Measurements from ENCODE around the gene BICC1.

The BICC1 gene

DNA sequence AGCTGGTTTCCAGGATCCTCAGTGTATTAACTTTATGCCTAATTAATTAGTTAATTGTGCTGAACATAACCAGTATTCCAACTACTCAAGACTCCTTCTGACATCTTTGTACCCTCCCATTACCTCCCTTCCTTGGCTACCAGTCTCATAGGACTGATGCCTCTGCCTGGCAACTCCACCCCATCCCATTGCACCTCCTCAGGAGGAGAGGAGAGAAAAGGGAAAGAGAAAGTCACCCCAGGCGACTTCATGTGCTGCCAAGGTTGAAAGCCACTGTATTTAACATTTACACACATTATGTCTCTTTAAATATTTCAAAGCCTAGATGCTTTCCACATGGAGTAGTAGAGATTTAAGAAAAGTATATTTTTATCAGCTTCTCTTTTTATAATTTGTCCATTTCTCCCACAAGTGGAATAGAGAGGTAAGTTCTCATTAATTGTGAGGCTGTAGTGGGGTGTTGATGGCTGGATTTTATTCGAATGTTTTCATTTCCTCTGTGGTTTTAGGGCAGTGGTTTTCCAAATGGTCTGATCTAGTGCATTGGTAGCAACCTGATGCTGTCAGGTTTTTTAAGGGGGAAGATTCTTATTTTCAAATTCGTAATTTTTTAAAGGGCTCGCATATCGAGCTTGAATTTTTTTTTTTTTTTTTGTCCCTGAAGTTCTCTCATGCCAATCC, 148.0 kb downstream of the BICC1 start:
- DNase-seq, result no peak

GRCh38 chr10:58661336-58661735, 148.7 kb downstream of the BICC1 start:
- DNase-seq, result no peak

DNA sequence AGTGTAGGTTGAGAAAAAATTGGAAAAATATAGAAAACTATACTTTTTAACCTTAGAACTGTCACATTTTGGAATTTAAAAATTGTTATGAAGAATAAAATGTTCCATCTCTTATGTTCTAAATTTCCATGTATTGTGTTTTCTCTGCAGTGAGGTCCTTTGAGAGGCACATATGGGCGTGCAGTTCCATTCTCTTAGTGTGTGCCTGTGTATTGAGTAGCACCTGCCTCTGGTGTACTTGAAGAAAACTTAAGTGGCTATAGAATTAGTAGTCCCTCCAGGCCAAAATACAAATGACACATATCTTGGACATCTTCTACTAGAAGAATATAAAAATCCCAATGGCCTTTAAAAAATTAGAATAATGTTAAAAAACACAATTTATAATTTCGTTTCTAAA, 149.2 kb downstream of the BICC1 start:
- no peak for DNase-seq

- no peak for DNase-seq
These were observed 149.6 kb downstream of the BICC1 start for GRCh38 chr10:58662314-58662713.

DNA sequence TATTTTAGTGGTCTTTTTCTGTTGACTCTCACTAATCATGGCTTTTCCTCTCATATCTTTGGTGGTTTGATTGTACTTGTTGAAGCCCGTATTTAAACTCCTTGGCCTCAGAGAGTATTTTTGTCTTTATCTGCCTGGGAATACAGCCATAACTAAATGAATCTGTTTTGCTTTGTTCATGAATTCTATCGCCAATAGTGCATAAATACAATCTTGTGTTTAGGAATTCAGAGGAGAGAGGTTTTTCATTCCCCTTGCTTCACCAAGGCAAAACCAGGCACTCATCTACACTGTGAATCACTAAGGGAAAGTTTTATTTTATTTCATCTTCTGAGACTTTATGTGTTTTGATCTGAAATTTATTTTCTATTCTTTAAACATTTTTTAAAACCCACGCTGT, 152.7 kb downstream of the BICC1 start:
- no peak for DNase-seq

GRCh38 chr10:58666024-58666423, 153.4 kb downstream of the BICC1 start:
- DNase-seq, result no peak

GRCh38 chr10:58667658-58668310, 155.1 kb downstream of the BICC1 start:
- DNase-seq, result no peak

- no peak for DNase-seq
These were observed 160.2 kb downstream of the BICC1 start for GRCh38 chr10:58672845-58673244.

GRCh38 chr10:58674251-58674650, 161.6 kb downstream of the BICC1 start:
- DNase-seq, result no peak

GRCh38 chr10:58675321-58675720, 162.6 kb downstream of the BICC1 start:
- no peak for DNase-seq

- DNase-seq, result no peak
These were observed 178.9 kb downstream of the BICC1 start for GRCh38 chr10:58691528-58691927.

- DNase-seq, result no peak
These were observed 181.2 kb downstream of the BICC1 start for GRCh38 chr10:58693919-58694318.

- DNase-seq, result no peak
These were observed 182.3 kb downstream of the BICC1 start for GRCh38 chr10:58695022-58695421.

DNA sequence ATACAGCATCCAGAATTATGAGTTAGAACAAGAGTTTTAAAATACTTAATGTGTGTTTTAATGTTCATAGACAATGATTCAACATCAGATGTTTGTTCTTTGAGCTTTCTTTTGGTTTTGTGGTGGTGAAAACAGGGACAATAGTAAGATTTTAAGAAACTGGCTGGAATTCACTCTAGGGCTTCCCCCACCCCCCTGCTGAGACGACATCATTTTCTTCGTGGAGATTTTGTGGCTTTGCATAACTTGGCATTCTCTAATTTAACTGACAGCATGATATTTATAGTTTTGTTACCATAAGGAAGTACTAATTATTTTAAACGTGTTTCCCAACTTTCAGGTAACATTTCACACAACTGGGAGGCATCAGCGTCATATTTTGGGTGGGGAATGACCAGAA, 184.1 kb downstream of the BICC1 start:
- no peak for DNase-seq

- DNase-seq, result no peak
These were observed 185.0 kb downstream of the BICC1 start for GRCh38 chr10:58697691-58698090.

- no peak for DNase-seq
These were observed 186.2 kb downstream of the BICC1 start for GRCh38 chr10:58698777-58699356.

GRCh38 chr10:58700591-58700990, 187.9 kb downstream of the BICC1 start:
- no peak for DNase-seq

GRCh38 chr10:58701405-58702135, 188.9 kb downstream of the BICC1 start:
- no peak for DNase-seq

GRCh38 chr10:58704226-58704625, 191.6 kb downstream of the BICC1 start:
- DNase-seq, result no peak

DNA sequence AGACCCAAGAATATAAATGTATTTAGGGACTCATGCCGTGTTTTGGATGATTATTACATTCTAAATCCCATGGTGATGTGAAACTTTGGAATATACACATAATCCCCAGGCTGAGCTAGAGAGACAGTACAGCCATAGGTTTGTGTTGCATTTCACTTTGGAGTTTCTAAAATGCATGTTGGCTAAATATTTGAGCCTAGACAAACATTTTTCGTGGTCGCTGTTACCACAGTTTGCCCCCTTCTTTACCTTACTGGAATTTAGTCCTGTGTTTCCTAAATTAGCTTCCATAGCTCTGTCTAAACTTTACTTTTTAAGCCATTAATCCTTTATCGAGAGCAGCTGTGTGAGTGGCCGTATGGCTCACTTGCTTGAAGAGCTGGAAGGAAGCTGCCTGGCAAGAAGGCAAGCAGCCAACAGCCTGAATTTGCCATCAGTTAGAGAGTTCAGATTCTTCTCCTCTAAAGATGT, 192.0 kb downstream of the BICC1 start:
- no peak for DNase-seq

- no peak for DNase-seq
These were observed 194.2 kb downstream of the BICC1 start for GRCh38 chr10:58706836-58707235.

DNA sequence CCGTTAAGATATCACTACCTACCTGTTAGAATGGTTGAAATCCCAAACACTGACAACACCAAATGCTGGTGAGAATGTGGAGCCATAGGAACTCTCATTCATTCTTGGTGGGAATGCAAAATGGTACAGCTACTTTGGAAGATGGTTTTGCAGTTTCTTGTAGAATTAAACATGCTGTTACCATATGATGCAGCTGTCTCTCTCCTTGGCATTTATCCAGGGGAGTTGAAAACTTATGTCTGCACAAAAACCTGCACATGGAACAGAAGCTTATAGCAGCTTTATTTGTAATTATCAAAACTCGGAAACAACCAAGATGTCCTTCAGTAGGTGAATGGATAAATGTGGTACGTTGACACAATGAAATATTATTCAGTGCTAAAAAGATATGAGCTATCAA, 199.5 kb downstream of the BICC1 start:
- DNase-seq, result no peak

GRCh38 chr10:58712982-58713381, 200.3 kb downstream of the BICC1 start:
- no peak for DNase-seq

- no peak for DNase-seq
These were observed 201.7 kb downstream of the BICC1 start for GRCh38 chr10:58714409-58714808.

All from NK-92 treated with Interleukin-12 subunit alpha and Interleukin-12 subunit beta, amount 100 ng/mL, for 24 hours (cell line).